CD4-positive, alpha-beta T cell treated with Interleukin-10 for 1 hour (primary cell): Measurements from ENCODE around the gene NPIPB2.

Experiments used
- DNase-seq: peaks from one replicate; pipeline ENCODE4 v3.0.0-alpha.2; 2020

Gene NPIPB2

DNA sequence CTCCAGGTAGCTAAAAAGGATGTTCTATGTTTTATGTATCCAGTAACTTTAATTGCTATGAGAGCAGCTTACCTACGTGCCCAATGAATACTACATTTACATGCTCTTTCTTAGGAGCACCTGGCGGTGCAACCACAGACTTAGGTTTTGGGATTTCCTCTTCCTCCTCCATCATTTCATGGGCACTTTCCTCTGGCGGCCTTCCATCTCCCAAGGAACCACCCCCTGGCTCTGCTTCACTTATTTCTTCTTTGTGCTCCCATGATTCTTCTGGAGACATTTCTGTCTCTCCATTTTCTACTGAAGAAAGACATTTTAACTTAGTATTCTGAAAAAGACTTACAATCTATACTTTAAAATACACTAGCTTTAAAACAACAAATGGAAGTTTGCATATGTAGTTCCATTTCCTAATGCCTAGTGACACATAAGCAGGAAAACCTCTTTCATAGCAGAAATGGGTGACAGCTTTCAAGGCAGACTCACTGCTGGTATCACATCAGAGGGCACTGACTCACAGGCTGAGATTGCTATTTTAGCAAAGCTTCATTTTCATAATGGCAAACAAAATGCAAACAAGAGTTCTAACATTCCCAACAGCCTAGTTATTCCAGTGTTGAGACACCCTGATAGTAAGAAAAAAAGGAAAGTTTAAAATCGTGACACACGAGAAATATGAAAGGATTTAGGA, 45.2 kb downstream of the NPIPB2 start:
- DNase-seq = no peak

DNA sequence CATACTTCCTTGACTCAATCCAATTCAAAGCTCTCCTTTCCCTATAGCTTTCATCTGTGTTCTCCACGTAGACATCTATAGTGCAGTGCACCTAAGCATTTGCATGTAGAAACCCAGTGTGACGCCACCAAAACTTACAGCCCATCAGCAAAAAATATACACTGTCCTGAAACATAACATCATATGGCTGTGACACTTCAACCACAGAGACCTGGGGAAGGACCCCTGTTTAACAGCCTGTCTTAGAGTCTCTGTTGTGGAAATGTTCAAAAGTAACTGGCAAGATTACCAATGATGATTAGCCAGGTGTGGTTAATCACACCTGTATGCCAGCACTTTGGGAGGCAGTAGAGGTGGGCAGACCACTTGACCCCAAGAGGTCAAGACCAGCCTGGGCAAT, 48.3 kb downstream of the NPIPB2 start:
- no peak for DNase-seq

DNA sequence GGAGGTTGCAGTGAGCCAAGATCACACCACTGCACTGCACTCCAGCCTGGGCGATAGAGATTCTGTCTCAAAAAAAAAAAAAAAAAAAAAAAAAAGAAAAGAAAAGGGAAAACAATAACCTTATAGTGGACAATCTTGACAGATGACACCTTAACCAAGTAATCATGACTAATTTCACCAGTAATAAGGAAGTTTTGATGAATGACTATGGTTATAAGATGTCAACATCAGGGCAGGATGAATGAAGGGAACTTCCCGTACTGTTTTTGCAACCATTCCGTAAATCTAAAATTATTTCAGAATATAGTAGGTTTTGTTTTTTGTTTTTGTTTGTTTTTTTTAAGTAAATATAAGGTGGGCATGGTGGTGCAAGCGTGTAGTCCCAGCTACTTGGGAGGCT, 49.1 kb downstream of the NPIPB2 start:
- no peak for DNase-seq

- no peak for DNase-seq
Measured at GRCh38 chr16:11890231-11890965, 51.4 kb downstream of the NPIPB2 start.

- no peak for DNase-seq
Measured at GRCh38 chr16:11886881-11887280, 55.0 kb downstream of the NPIPB2 start.

DNA sequence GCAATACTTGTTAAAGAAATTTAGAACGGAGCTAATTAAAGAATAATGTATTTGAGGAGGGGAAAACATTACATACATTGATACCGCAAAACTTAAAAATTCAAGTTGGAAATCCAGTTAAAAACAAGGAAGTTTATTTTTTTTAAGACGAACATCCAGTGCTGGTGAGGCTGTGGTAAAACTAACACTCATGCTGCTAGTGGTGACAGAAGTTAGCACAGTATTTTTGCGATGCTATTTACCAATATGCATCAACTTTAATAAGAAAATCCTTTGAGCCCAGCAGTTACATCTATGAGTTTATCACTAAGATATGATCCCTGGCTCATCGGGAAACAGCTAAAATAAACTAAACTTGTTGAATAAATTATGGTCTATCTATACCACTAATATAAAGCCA, 57.8 kb downstream of the NPIPB2 start:
- DNase-seq = no peak

DNA sequence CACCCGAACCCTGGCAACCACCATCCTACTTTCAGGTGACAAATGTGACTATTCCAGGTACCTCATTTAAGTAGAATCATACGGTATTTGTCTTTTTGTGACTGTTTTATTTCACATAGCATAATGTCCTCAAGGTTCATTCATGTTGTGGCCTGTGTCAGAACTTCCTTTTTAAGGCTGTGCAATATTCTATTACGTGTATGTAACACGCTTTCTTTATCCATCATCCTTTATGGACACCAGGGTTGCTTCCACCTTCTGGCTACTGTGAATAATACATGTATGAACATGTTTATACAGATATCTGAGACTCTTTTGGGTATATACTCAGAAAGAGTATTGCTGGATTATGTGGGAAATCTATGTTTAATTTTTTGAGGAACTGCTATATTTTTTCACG, 61.8 kb downstream of the NPIPB2 start:
- DNase-seq = peak; percentile 10

GRCh38 chr16:11877374-11877773, 64.5 kb downstream of the NPIPB2 start:
- no peak for DNase-seq
